SH-SY5Y (cell line): ENCODE data around the gene UPK3A.

ENCODE experiments used
- GATA2 ChIP-seq: IDR thresholded peaks from 2 replicates; pipeline ENCODE4 v1.6.1; 2011; ENCODE audit warnings: mild to moderate bottlenecking, low read depth, low read length
- GATA3 ChIP-seq: IDR thresholded peaks from 2 replicates; pipeline ENCODE4 v1.6.1; 2011; ENCODE audit warnings: low read depth, mild to moderate bottlenecking, low read length, moderate library complexity

- TF ChIP-seq GATA2: no peak
- TF ChIP-seq GATA3: no peak
Observed at GRCh38 chr22:45317551-45318167, 32.9 kb downstream of the UPK3A start.
